ENCODE results near the gene RPS26. TPM values are rescaled to one million over a fixed set of nuclear protein-coding genes. Genes with fewer than 3 reads are reported as not detected.
"Not testable (repeated sequence)": the region's sequence is repeated elsewhere in the genome, so short reads cannot be mapped to it uniquely, and the experiment has no call there.

The RPS26 gene
- total RNA-seq, 1 experiment from 2014 or later = 855 TPM

GRCh38 chr12:56020423-56021184 lies 21.1 kb upstream of the RPS26 start, which contains the start of gene IKZF4:
Gene IKZF4 (plus strand): TSS chr12:56021043. CDS start chr12:56021494, 451 bp downstream.
- DNase-seq (ENCODE audit: low read depth) = no peak

GRCh38 chr12:56021889-56022497 lies 19.7 kb upstream of the RPS26 start:
- DNase-seq (ENCODE audit: low read depth) = no peak

GRCh38 chr12:56028511-56029165 lies 13.1 kb upstream of the RPS26 start:
- DNase-seq (ENCODE audit: low read depth) = peak; percentile 9

- peak; percentile 48 for DNase-seq (ENCODE audit: low read depth)
These were observed 12.6 kb upstream of the RPS26 start for GRCh38 chr12:56029166-56029519.

- DNase-seq (ENCODE audit: low read depth) = peak; percentile 48
These were observed 11.9 kb upstream of the RPS26 start for GRCh38 chr12:56029666-56030293.

GRCh38 chr12:56031987-56032386 lies 9.7 kb upstream of the RPS26 start:
- no peak for DNase-seq (ENCODE audit: low read depth)

- no peak for DNase-seq (ENCODE audit: low read depth)
These were observed 7.0 kb upstream of the RPS26 start for GRCh38 chr12:56034586-56035332.

GRCh38 chr12:56037161-56037560 lies 4.6 kb upstream of the RPS26 start:
- DNase-seq (ENCODE audit: low read depth) = no peak

- no peak for DNase-seq (ENCODE audit: low read depth)
These were observed 3.6 kb upstream of the RPS26 start for GRCh38 chr12:56038022-56038655.

- DNase-seq (ENCODE audit: low read depth) = peak; percentile 11
These were observed 1.6 kb upstream of the RPS26 start for GRCh38 chr12:56040151-56040550.

- DNase-seq (ENCODE audit: low read depth) = no peak
These were observed 661 bp upstream of the RPS26 start for GRCh38 chr12:56040963-56041551.

GRCh38 chr12:56042430-56042813 lies 704 bp downstream of the RPS26 start:
- DNase-seq (ENCODE audit: low read depth) = not testable (repeated sequence)

- DNase-seq (ENCODE audit: low read depth) = no peak
These were observed 1.1 kb downstream of the RPS26 start for GRCh38 chr12:56042843-56043242.

- DNase-seq (ENCODE audit: low read depth) = peak; percentile 10
These were observed 4.5 kb downstream of the RPS26 start for GRCh38 chr12:56046027-56046780.

- DNase-seq (ENCODE audit: low read depth) = no peak
These were observed 11.7 kb downstream of the RPS26 start for GRCh38 chr12:56053407-56053893.

- DNase-seq (ENCODE audit: low read depth) = peak; percentile 77
These were observed 18.2 kb downstream of the RPS26 start for GRCh38 chr12:56059964-56060363.

- DNase-seq (ENCODE audit: low read depth) = peak; percentile 62
These were observed 20.3 kb downstream of the RPS26 start for GRCh38 chr12:56061982-56062381.

GRCh38 chr12:56062996-56063395 lies 21.3 kb downstream of the RPS26 start:
- DNase-seq (ENCODE audit: low read depth) = no peak

- DNase-seq (ENCODE audit: low read depth) = peak; percentile 28
These were observed 29.9 kb downstream of the RPS26 start for GRCh38 chr12:56071648-56072047.

Data from HT1080 (cell line).